DMS114 treated with DMSO at 0.1 percent for 48 hours (cell line): ENCODE results near the gene MSRB2.

Experiments used
- DNase-seq: peaks from one replicate; lab custom pipeline; 2025; ENCODE audit not compliant: unreplicated experiment; lab: John Stamatoyannopoulos, UW

Gene MSRB2

GRCh38 chr10:23171232-23171876 lies 76.0 kb downstream of the MSRB2 start:
- DNase-seq, result no peak
